ENCODE results near the gene P2RY12. TPM values are rescaled to one million over a fixed set of nuclear protein-coding genes. Genes with fewer than 3 reads are reported as not detected.

Gene P2RY12
- total and polyA plus RNA-seq, 9 of the 15 experiments (the other 6 are each of a cell fraction or from before 2014, with no cell fraction given): not detected

- no peak overlapping the region for H3K9ac ChIP-seq (ENCODE audit: insufficient read depth in 1 of 2, low read depth in 2 of 2, low read length in 2 of 2)
- ATAC-seq (no peak), FAIRE-seq (no peak), DNase-seq (ENCODE audit: extremely low read depth in 1 of 4, low spot score in 3 of 4) (no peak)
- H3K4me3 ChIP-seq: no peak overlapping the region
- H3K4me2 ChIP-seq (ENCODE audit: insufficient read depth, low read length): no peak overlapping the region
- TF ChIP-seq MLX (CRISPR knock-in tag; conservative IDR thresholded peaks at IDR 0.05) (no peak), PBX2 (CRISPR knock-in tag; IDR thresholded peaks at IDR 0.05; ENCODE audit: low read depth) (no peak), PBX2 (tag; conservative IDR thresholded peaks at IDR 0.05; ENCODE audit: low read depth) (no peak), ZFP1 (CRISPR knock-in tag; IDR thresholded peaks at IDR 0.05) (no peak), ZBTB5 (IDR thresholded peaks at IDR 0.05) (no peak), ZNF146 (CRISPR knock-in tag; IDR thresholded peaks at IDR 0.05; ENCODE audit: unreplicated experiment) (no peak), SETDB1 (IDR thresholded peaks at IDR 0.05; ENCODE audit: low read length) (no peak), HDAC8 (tag; IDR thresholded peaks at IDR 0.05) (no peak), HNRNPUL1 (IDR thresholded peaks at IDR 0.05; ENCODE audit: low read length) (no peak), EP400 (IDR thresholded peaks at IDR 0.05) (no peak), GABPB1 (CRISPR knock-in tag; IDR thresholded peaks at IDR 0.05) (no peak), ELK1 (CRISPR knock-in tag; IDR thresholded peaks at IDR 0.05) (no peak)
- no peak overlapping the region for H2AFZ ChIP-seq (ENCODE audit: low read depth, low read length)
- H3K27ac ChIP-seq (ENCODE audit: extremely low read depth, low read depth, low read length): no peak overlapping the region
- no peaks in the 10 kb centered on the region for H3K9me1 ChIP-seq (ENCODE audit: control insufficient read depth, insufficient read depth, low read length)
- POLR2A ChIA-PET: interaction anchor here (1.2 kb wide), 1 partner anchor 12 kb away, joined by 3 read pairs; no protein-coding TSS in a partner anchor
- H3K79me2 ChIP-seq (ENCODE audit: control insufficient read depth, insufficient read depth, low read length): no peaks in the 10 kb centered on the region
- H3K27me3 ChIP-seq (ENCODE audit: control insufficient read depth in 2 of 2, insufficient read depth in 2 of 2, low read length in 2 of 2): peaks cover 5 to 8% of the 10 kb centered on the region in 2 experiments; a peak in 3 of 5 replicates
- BruUV-seq (replicated peaks): no TSS peak
- H4K20me1 ChIP-seq (replicated peaks; ENCODE audit: control insufficient read depth, insufficient read depth, low read length): no peaks in the 10 kb centered on the region
- in situ Hi-C loops (cut with MboI) (no loop called here), intact Hi-C loops (cut with micrococcal nuclease) (no loop called here)
- H3K4me1 ChIP-seq (replicated peaks in 1 of 2; ENCODE audit: control insufficient read depth in 2 of 2, insufficient read depth in 2 of 2, low read length in 2 of 2): no peaks in the 10 kb centered on the region
- 0% methylated on average over 2 of the region's 2 CpGs for WGBS (ENCODE audit: insufficient coverage, low coverage, missing lambda C conversion rate)
- CTCF ChIA-PET (ENCODE audit: low intra/inter-chr PET ratio): no interaction called here
- no peaks in the 10 kb centered on the region for H3K36me3 ChIP-seq (ENCODE audit: control insufficient read depth, insufficient read depth, low read length)
- no peaks in the 10 kb centered on the region for H3K9me3 ChIP-seq (replicated peaks; ENCODE audit: control insufficient read depth, insufficient read depth, low read depth, low read length)
These were observed 64.4 kb downstream of the P2RY12 start for GRCh38 chr3:151320131-151320530.

Measured in K562 (cell line).